GM19395 (cell line): ENCODE data around the gene FN1.

Source experiments
- ATAC-seq: cut with Tn5 transposase; IDR thresholded peaks from one replicate; pipeline ENCODE4 v1.9.1; 2021; ENCODE audit warnings: mild to moderate bottlenecking, moderate library complexity; ENCODE audit not compliant: unreplicated experiment

The FN1 gene

GRCh38 chr2:215388002-215388728 is 47.7 kb downstream of the FN1 start:
- ATAC-seq = no peak

GRCh38 chr2:215386566-215386965 is 49.3 kb downstream of the FN1 start:
- no peak for ATAC-seq

- no peak for ATAC-seq
Observed at GRCh38 chr2:215384710-215385109, 51.2 kb downstream of the FN1 start.

GRCh38 chr2:215383652-215384279 is 52.1 kb downstream of the FN1 start:
- ATAC-seq = no peak

GRCh38 chr2:215382480-215382879 is 53.4 kb downstream of the FN1 start:
- no peak for ATAC-seq

GRCh38 chr2:215382011-215382410 is 53.9 kb downstream of the FN1 start:
- ATAC-seq = no peak

- no peak for ATAC-seq
Observed at GRCh38 chr2:215380699-215381098, 55.2 kb downstream of the FN1 start.

- no peak for ATAC-seq
Observed at GRCh38 chr2:215379948-215380347, 55.9 kb downstream of the FN1 start.

- ATAC-seq = no peak
Observed at GRCh38 chr2:215379039-215379438, 56.8 kb downstream of the FN1 start.

- no peak for ATAC-seq
Observed at GRCh38 chr2:215378045-215378444, 57.8 kb downstream of the FN1 start.

GRCh38 chr2:215377283-215377682 is 58.6 kb downstream of the FN1 start:
- no peak for ATAC-seq

GRCh38 chr2:215376103-215376780 is 59.6 kb downstream of the FN1 start:
- ATAC-seq = no peak

- no peak for ATAC-seq
Observed at GRCh38 chr2:215375467-215375830, 60.4 kb downstream of the FN1 start.

- ATAC-seq = no peak
Observed at GRCh38 chr2:215374642-215375466, 61.0 kb downstream of the FN1 start.

GRCh38 chr2:215374002-215374401 is 61.9 kb downstream of the FN1 start:
- no peak for ATAC-seq

GRCh38 chr2:215372968-215373649 is 62.8 kb downstream of the FN1 start:
- ATAC-seq = no peak

GRCh38 chr2:215371915-215372897 is 63.7 kb downstream of the FN1 start:
- peak; percentile 76 for ATAC-seq

GRCh38 chr2:215370112-215370965 is 65.5 kb downstream of the FN1 start:
- no peak for ATAC-seq
